Activated CD8-positive, alpha-beta T cell treated with anti-CD3 and anti-CD28 coated beads for 36 hours (primary cell): ENCODE data around the gene KRT80. TPM values are rescaled to one million over a fixed set of nuclear protein-coding genes. Genes with fewer than 3 reads are reported as not detected.

ENCODE experiments used
- ATAC-seq: fragments of 200-7000 bp; cut with Tn5 transposase; one replicate; pipeline ENCODE4 v1.10.0; 2021; ENCODE audit warnings: mild to moderate bottlenecking, moderate library complexity
- CTCF ChIA-PET: fragments of 350-600 bp; sonication (Branson Sonifier 250); formaldehyde crosslinking; loops from one replicate; lab custom pipeline; 2021; ENCODE audit warnings: antibody characterized with exemption; lab: Charles Lee
- POLR2A ChIA-PET: fragments of 350-600 bp; sonication (Branson Sonifier 250); formaldehyde crosslinking; loops from one replicate; lab custom pipeline; 2021; ENCODE audit warnings: antibody characterized with exemption; lab: Charles Lee
- DNase-seq: peaks from one replicate; pipeline ENCODE4 v3.0.0-alpha.2; 2020
- H3K27ac Mint-ChIP-seq: one replicate; pipeline ENCODE4 v1.8.0; 2021; ENCODE audit warnings: mild to moderate bottlenecking, mixed read lengths
- H3K27me3 Mint-ChIP-seq: one replicate; pipeline ENCODE4 v1.8.0; 2021; ENCODE audit warnings: mixed read lengths
- H3K36me3 Mint-ChIP-seq: one replicate; pipeline ENCODE4 v1.8.0; 2021; ENCODE audit warnings: low read depth, mixed read lengths
- H3K4me1 Mint-ChIP-seq: one replicate; pipeline ENCODE4 v1.8.0; 2021; ENCODE audit warnings: low read depth, mixed read lengths
- H3K4me3 Mint-ChIP-seq: one replicate; pipeline ENCODE4 v1.8.0; 2021; ENCODE audit warnings: mild to moderate bottlenecking, moderate library complexity, mixed read lengths
- H3K9me3 Mint-ChIP-seq: one replicate; pipeline ENCODE4 v1.8.0; 2021; ENCODE audit warnings: mixed read lengths
- intact Hi-C: fragments of 100-400 bp; cut with micrococcal nuclease; formaldehyde crosslinking; loops from one replicate; pipeline ENCODE4 v1.10.0; 2022
- total RNA-seq, 2 experiments: library from RNA; stranded (reverse); gene quantifications; one replicate each; pipeline ENCODE4 v1.2.3, GENCODE V29; 2021
- TF ChIP-seq, protein P1 (sequence below): fragments of 200-600 bp; IDR thresholded peaks from one replicate; pipeline ENCODE4 v1.8.0; 2022; ENCODE audit warnings: antibody characterized with exemption, mild to moderate bottlenecking

The KRT80 gene
- total RNA-seq, 2 experiments from 2014 or later = not detected

- POLR2A ChIA-PET = no interaction called here
Observed at GRCh38 chr12:52193991-52194390, 2.2 kb upstream of the KRT80 start.

DNA sequence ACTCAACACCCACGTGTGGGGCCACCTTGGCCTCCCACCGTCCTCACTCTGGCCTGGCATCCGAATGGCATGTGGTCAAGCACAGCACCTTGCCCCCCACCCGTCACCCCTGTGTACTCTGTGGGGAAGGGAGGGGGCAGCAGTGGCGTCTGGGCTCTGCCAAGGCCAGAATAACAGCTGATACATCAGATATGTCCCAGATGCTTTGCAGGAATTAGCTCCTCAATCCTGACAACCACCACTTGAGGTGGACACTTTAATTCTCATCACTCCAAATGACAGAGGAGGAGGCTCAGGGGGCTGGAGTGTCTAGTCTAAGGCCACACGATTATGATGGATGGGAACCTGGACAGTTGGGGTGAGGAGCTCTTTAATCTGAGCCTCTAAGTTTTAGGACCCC, 1.7 kb upstream of the KRT80 start:
- ChIA-PET CTCF (interaction anchor here (1.1 to 1.2 kb wide), 2 partner anchors 29 to 85 kb away, joined by 3 to 5 read pairs; no protein-coding TSS in a partner anchor), POLR2A (no interaction called here)
- no peak overlapping the region for H3K4me3 Mint-ChIP-seq
- no peaks in the 10 kb centered on the region for H3K9me3 Mint-ChIP-seq
- DNase-seq = no peak
- TF ChIP-seq, protein P1, sequence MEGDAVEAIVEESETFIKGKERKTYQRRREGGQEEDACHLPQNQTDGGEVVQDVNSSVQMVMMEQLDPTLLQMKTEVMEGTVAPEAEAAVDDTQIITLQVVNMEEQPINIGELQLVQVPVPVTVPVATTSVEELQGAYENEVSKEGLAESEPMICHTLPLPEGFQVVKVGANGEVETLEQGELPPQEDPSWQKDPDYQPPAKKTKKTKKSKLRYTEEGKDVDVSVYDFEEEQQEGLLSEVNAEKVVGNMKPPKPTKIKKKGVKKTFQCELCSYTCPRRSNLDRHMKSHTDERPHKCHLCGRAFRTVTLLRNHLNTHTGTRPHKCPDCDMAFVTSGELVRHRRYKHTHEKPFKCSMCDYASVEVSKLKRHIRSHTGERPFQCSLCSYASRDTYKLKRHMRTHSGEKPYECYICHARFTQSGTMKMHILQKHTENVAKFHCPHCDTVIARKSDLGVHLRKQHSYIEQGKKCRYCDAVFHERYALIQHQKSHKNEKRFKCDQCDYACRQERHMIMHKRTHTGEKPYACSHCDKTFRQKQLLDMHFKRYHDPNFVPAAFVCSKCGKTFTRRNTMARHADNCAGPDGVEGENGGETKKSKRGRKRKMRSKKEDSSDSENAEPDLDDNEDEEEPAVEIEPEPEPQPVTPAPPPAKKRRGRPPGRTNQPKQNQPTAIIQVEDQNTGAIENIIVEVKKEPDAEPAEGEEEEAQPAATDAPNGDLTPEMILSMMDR = no peak
- no peak for ATAC-seq
- no peaks in the 10 kb centered on the region for H3K4me1 Mint-ChIP-seq
- intact Hi-C loops = no loop called here
- no peaks in the 10 kb centered on the region for H3K36me3 Mint-ChIP-seq
- no peaks in the 10 kb centered on the region for H3K27me3 Mint-ChIP-seq
- no peak overlapping the region for H3K27ac Mint-ChIP-seq

More at GRCh38 chr12:52193991-52194390, 2.2 kb upstream of the KRT80 start:
- Mint-ChIP-seq H3K36me3 (no peaks in the 10 kb centered on the region), H3K27me3 (no peaks in the 10 kb centered on the region), H3K4me1 (no peaks in the 10 kb centered on the region), H3K4me3 (no peak overlapping the region), H3K9me3 (no peaks in the 10 kb centered on the region), H3K27ac (no peak overlapping the region)
- intact Hi-C loops = no loop called here
- CTCF ChIA-PET = interaction anchor here (1.1 to 1.2 kb wide), 2 partner anchors 28 to 85 kb away, joined by 3 to 5 read pairs; no protein-coding TSS in a partner anchor
- ATAC-seq (no peak), DNase-seq (no peak)
- TF ChIP-seq, protein P1 = no peak

GRCh38 chr12:52190860-52191729, 719 bp downstream of the KRT80 start:
- Mint-ChIP-seq H3K27me3 (no peaks in the 10 kb centered on the region), H3K4me1 (no peaks in the 10 kb centered on the region), H3K9me3 (no peaks in the 10 kb centered on the region), H3K4me3 (no peak overlapping the region), H3K27ac (no peak overlapping the region), H3K36me3 (no peaks in the 10 kb centered on the region)
- DNase-seq (no peak), ATAC-seq (no peak)
- intact Hi-C loops = no loop called here
- CTCF ChIA-PET = interaction anchor here (1.5 to 1.9 kb wide), 2 partner anchors 31 to 204 kb away, joined by 4 to 6 read pairs; no protein-coding TSS in a partner anchor
- TF ChIP-seq, protein P1 = no peak
- POLR2A ChIA-PET = no interaction called here

DNA sequence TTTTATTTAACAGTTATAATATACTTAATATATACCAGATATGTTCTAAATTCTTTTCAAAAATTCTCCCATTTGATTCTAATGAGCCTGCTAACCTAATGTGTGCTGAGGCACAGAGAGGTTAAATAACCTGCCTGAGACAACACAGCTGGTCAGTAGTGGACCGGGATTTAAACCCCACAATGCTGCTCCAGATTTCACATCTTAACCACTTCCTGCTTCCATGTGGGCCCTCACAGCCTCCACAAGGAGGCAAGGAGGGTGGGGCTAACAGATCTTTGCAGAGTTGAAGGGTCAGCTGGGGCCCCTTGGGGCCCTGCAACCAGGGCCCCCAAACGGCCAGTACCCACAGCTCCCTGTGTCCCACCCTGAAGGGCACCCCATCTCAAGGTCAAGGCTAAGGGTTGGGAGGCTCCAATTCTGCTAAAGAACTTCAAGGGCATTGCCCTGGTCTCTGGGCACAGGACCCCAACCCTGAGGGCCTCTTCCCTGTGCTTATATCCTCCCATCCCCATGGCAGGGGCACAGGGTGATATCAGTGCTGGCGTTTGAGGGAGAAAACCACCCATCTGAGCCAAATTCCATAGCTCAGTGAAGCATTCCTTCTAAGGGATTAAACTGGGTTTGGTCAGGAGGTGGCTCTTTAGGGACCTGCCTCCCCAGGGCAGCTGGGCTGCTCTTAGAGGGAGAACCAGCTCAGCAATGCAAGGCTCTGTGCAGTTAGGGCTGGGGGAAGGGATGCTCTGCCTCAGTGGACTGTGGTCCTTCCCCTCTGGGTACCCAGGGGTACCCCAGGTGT, 2.2 kb downstream of the KRT80 start:
- H3K27ac Mint-ChIP-seq = no peak overlapping the region
- H3K36me3 Mint-ChIP-seq = no peaks in the 10 kb centered on the region
- CTCF ChIA-PET = interaction anchor here (1.9 kb wide), 1 partner anchor 32 kb away, joined by 6 read pairs; no protein-coding TSS in a partner anchor
- peaks cover 2% of the 10 kb centered on the region for H3K4me1 Mint-ChIP-seq
- POLR2A ChIA-PET = no interaction called here
- H3K4me3 Mint-ChIP-seq = no peak overlapping the region
- intact Hi-C loops = no loop called here
- H3K27me3 Mint-ChIP-seq = no peaks in the 10 kb centered on the region
- TF ChIP-seq, protein P1 = no peak
- no peaks in the 10 kb centered on the region for H3K9me3 Mint-ChIP-seq
- no peak for DNase-seq
- ATAC-seq = no peak
